ENCODE results near the gene STRA6.

Gene STRA6, protein sequence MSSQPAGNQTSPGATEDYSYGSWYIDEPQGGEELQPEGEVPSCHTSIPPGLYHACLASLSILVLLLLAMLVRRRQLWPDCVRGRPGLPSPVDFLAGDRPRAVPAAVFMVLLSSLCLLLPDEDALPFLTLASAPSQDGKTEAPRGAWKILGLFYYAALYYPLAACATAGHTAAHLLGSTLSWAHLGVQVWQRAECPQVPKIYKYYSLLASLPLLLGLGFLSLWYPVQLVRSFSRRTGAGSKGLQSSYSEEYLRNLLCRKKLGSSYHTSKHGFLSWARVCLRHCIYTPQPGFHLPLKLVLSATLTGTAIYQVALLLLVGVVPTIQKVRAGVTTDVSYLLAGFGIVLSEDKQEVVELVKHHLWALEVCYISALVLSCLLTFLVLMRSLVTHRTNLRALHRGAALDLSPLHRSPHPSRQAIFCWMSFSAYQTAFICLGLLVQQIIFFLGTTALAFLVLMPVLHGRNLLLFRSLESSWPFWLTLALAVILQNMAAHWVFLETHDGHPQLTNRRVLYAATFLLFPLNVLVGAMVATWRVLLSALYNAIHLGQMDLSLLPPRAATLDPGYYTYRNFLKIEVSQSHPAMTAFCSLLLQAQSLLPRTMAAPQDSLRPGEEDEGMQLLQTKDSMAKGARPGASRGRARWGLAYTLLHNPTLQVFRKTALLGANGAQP

GRCh38 chr15:74202452-74203401 lies at the start of gene STRA6:
TSS of gene STRA6 (minus strand) at chr15:74202787. CDS start at chr15:74202267, 520 bp downstream.
- DNase-seq, result no peak

DNA sequence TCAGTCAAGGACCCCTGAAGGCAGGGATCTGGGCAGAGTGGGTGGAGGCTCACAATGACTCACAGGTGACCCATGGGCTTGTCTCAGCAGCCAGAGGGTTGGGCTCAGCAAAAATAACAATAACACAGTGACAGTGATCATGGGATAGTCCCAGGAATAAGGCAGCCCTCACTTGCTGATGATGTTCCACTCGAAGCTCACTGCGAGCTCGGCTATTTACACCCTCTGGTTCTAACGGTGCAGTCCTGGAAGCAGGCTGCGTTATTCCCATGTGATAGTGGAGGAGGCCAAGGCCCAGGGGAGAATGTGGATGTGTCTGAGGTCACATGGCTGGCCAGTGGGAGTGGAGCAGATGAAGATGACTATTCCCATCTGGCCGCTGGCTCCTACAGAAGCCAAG lies 49.7 kb upstream of the STRA6 start:
- DNase-seq, result no peak

DNA sequence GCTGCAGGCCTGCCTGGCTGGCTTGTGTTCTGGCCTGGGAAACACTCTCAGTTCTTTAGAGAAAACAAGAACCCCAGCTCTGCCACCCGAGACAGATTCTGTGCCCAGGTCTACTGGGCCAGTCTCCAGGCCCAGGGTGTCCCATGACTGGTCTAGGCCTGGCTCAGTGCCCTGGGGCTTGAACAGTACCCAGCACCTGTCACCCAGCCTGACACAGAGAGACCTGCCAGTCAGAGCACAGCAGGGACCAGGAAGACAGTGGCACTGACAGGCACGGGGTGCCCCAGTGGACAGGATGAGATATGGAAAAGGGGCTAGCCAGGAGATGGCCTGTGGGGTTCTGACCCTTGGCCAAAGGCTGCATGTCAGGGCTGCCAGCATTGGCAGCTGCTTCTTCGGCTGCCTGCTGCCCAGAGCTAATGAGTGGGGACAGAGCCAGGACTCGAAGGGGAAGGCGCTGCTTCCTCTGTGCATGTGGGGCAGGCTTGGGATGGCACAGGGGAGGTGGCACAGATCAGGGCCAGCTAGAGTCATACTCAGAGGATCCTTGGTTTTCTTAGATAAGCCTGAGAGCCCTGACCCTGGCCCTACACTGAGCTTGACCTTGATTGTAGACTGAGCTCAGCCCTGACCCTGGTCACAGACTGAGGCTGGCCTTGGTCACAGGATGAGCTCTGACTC lies 48.7 kb upstream of the STRA6 start:
- no peak for DNase-seq

- no peak for DNase-seq
These were observed 47.7 kb upstream of the STRA6 start for GRCh38 chr15:74250266-74250665.

DNA sequence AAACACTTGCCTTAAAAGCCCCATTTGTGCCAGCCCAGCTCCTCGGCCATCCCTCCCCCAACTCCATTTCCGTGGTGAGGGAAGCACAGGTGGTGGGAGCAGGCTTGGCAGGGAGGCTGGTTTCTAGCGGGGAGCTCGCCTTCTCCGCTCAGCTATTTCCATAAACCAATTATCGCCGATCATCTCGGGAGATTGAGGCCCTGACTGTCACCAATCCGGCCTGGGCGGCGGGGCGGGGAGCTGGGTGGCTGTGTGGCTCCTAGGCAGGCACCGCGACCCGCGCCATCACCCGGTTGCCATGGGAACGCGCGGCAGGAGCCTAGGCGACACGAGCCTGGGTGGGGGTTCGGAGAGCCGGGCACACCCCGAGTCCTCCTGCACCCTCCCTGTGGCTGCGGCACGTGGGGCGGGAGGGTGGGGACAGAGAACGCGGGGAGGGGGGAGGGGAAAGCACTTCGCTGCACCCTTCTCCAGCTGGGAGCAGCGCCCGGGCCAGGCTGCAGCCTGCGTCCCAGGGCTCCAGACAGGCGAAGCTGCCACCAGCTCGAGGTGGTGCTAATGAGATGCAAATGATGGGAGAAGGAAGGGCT lies 42.9 kb upstream of the STRA6 start:
- DNase-seq, result no peak

DNA sequence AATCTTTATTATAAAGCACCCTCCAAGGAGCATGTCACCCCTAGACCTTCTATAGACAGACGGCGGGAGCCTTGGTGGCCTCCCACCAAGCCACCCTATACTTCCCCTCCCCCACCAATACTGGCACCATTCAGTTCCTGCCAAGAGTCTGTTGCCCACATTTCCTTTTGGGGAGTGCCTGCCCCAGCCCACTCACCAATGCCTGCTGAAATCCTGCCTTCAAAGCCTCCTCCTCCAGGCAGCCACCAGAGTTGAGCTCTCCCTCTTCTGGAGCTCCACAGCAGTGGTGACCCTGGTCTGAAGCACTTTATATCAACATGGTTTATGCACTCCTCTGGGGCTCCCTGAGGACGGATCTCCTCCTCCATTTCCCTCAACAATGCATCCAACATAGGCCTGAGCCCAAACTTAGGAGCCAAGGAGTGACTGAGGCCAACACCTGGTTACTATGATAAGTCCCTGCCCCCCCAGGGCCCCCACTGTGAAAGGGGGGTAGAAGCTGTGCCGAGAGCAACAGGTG lies 42.3 kb upstream of the STRA6 start:
- no peak for DNase-seq

- no peak for DNase-seq
These were observed 40.8 kb upstream of the STRA6 start for GRCh38 chr15:74243431-74243830.

DNA sequence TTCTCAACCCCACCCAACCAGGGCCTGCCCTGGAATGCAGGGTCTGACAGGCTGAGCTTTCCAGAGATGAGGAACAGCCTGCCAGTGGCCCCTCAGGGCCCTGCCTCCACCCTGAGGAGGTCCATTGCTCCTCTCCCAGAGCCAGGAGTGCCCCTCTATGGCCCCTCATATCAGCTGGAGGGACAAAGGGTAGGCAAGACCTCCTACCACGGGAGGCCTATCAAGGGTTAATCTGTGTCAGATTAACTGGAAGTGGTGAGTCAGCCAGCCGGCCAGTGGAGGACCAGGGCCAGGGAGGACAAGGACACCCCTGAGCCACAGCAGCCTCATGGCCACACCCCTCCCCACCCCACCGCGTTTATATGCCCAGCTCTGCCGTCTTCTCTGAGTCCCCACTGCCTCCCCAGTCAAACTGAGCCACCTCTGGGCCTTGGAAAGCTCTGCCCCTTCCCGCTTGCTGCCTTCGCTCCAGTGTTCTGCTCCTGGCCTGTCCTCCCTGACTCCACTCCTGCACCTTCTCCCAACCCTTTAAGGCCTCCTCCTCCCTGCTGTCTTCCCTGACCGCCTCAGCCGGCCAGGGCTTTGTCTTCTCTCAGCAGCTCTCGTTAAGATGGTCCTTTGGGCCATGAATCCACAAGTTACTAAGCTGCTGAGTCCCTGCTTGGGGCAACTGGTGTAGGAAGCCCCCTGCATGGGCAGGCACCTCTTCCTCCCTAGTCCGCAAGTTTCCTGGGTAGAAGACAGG lies 40.0 kb upstream of the STRA6 start:
- no peak for DNase-seq

- DNase-seq, result no peak
These were observed 38.5 kb upstream of the STRA6 start for GRCh38 chr15:74240897-74241614.

DNA sequence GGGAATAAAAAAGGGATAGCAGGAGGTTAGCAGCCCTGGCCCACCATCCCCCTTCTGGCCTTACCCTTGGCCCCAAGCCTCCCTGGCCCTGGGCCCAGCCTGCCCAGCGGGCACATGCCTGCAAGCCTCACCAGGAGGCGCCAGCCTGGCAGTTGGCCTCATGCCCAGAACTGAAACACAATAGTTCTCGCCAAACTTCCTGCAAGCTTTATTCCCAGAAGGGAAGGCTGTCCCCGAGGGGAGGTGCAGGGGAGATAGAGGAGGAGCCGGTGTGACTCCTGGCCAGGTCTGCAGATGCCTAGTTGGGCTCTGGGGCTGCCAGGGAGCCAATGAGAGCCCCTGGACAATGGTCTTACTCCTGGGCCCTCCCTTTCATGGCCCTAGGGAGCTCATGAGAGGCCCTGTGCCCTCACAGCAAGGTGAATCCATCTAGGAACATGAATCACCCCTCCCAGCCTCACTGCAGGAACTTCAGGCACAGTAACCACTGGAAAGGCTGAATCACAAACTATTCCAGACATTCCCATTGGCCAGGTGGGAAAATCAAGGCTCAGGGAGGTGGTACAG lies 37.5 kb upstream of the STRA6 start:
- DNase-seq, result peak; percentile 39

- DNase-seq, result no peak
These were observed 36.6 kb upstream of the STRA6 start for GRCh38 chr15:74239051-74239705.

- no peak for DNase-seq
These were observed 33.4 kb upstream of the STRA6 start, which contains the start of gene CCDC33 for GRCh38 chr15:74235962-74236361. TSS of gene CCDC33 (plus strand) at chr15:74236326. CDS start at chr15:74236720, 394 bp downstream.

DNA sequence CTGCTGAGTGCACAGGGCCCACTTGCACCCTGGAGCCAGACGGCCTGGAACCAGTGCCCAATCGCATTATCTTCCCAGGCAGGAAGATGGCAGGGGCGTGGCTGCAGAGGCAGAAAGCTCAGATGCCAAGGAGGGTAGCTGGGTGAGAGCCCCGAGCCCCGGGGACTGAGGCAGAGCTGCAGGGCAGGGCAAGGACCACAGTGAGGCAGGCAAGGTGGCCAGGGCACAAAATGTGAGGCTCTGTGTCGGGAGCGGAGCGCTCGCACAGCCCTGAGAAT lies 31.9 kb upstream of the STRA6 start:
- DNase-seq, result no peak

DNA sequence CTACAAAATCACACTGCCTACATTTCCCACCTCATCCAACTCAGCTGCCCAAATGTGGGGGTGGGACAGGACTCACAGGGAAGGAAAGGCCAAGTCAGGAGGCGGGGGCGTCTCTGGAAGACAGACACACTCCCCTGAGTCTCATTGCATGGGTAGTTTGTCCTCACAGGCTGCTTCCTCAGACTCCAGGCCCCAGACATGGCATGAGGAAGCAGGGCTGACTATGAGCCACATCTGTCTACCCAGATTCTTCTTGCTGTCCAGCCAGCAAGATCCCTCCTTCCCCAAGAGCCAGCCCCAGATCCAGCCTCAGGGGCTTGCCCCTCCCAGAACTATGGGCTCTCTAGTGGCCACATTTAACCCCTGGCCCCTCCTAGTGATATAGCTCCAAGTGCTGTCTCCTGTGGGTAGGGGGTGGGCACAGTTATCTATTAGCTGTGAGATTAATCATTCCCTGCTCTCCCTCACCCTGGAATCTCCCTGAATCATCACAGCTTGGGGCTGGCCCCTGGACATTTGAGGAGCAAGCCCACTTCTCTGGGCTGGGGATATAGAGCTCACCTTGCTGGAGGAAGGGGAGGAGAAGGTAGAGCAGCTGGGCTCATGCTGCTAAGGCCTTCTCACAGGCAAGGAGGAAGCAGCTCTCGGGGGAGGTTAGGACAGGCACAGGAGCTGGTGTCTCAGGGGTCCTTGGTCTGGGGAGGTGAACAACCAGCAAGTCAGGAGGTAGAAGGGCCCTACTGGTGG lies 31.4 kb upstream of the STRA6 start:
- no peak for DNase-seq

GRCh38 chr15:74233373-74233772 lies 30.8 kb upstream of the STRA6 start:
- DNase-seq, result no peak

- DNase-seq, result no peak
These were observed 28.9 kb upstream of the STRA6 start for GRCh38 chr15:74231475-74231874.

DNA sequence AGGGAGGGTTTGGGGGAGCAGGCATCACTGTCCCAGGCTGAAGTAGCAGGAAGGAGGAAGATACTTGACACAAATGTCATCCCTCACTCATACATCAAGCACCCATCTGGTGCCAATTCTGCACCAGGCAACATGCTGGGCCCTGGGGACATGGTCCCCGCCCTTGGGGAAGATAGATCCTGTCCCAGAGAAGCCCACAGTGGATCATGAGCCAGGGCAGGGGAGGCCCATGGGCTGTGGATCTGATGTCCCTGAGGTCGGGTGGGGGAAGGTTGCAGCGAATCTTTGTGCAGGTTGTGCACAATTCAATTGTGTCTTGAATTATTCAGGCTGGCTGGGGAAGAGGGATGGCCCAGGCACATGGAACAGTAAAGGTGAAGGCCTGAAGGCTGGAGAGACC lies 27.1 kb upstream of the STRA6 start:
- DNase-seq, result no peak

- no peak for DNase-seq
These were observed 26.1 kb upstream of the STRA6 start for GRCh38 chr15:74228723-74229081.
